GM12878 (cell line): ENCODE measurements around the gene HERPUD2. TPM values are rescaled to one million over a fixed set of nuclear protein-coding genes. Genes with fewer than 3 reads are reported as not detected.

Source experiments
- ATAC-seq: fragments of 200-7000 bp; cut with Tn5 transposase; 3 replicates; pipeline ENCODE4 v1.9.1; 2020; ENCODE audit warnings: mild to moderate bottlenecking, moderate library complexity
- BruUV-seq: library from RNA; stranded (reverse); fragments of 400-500 nt; replicated peaks from 2 replicates; lab custom pipeline; 2021; lab: Mats Ljungman, UMichigan
- CTCF ChIA-PET: fragments of 300-600 bp; sonication (Branson Sonifier 250); formaldehyde crosslinking; extraction: SDS; loops from one replicate; lab custom pipeline; 2021; ENCODE audit warnings: inconsistent platforms; lab: Yijun Ruan, JAX
- POLR2A ChIA-PET: fragments of 350-600 bp; formaldehyde crosslinking; extraction: SDS; loops from one replicate; lab custom pipeline; 2021; ENCODE audit warnings: inconsistent platforms; lab: Charles Lee
- RAD21 ChIA-PET: fragments of 300-600 bp; sonication (Branson Sonifier 250); formaldehyde crosslinking; loops from one replicate; lab custom pipeline; 2023; ENCODE audit warnings: antibody characterized with exemption; ENCODE audit not compliant: unreplicated experiment; lab: Charles Lee
- SMC1A ChIA-PET: fragments of 300-600 bp; sonication (Branson Sonifier 250); formaldehyde crosslinking; loops from one replicate; lab custom pipeline; 2023; ENCODE audit not compliant: unreplicated experiment, uncharacterized antibody; lab: Charles Lee
- DNase-seq: peaks from one replicate; pipeline ENCODE4 v3.0.0-alpha.2; 2011; ENCODE audit warnings: low read depth, low spot score
- FAIRE-seq: peaks from 3 replicates; lab custom pipeline; 2011; peaks lifted over from hg19 to GRCh38; lab: Jason Lieb, UNC
- H2AFZ ChIP-seq: 2 replicates; pipeline ENCODE4 v1.6.0; 2011; ENCODE audit warnings: low read depth, low read length, control low read depth; ENCODE audit not compliant: control insufficient read depth
- H3K27ac ChIP-seq: 2 replicates; pipeline ENCODE4 v1.5.1; 2011; ENCODE audit warnings: control low read depth; ENCODE audit not compliant: control insufficient read depth, insufficient read depth
- H3K27me3 ChIP-seq, 2 experiments: replicated peaks in 1 of 2; 2 replicates each; pipeline versions ENCODE4 v1.6.0 to v1.6.1; 2011; ENCODE audit warnings: low read length in 1 of 2; ENCODE audit not compliant: control insufficient read depth in 2 of 2, insufficient read depth in 2 of 2
- H3K36me3 ChIP-seq, 2 experiments: 2 replicates each; pipeline ENCODE4 v1.5.1; 2011; ENCODE audit warnings: low read length in 1 of 2; ENCODE audit not compliant: control insufficient read depth in 2 of 2, insufficient read depth in 2 of 2
- H3K4me1 ChIP-seq: 2 replicates; pipeline ENCODE4 v1.6.1; 2011; ENCODE audit warnings: mild to moderate bottlenecking, low read length, moderate library complexity, mixed read lengths; ENCODE audit not compliant: control insufficient read depth, insufficient read depth
- H3K4me2 ChIP-seq: 2 replicates; pipeline ENCODE4 v1.6.0; 2011; ENCODE audit warnings: control low read depth; ENCODE audit not compliant: control insufficient read depth, insufficient read depth
- H3K4me3 ChIP-seq: fragments of 200-600 bp; sonication (generic); 2 replicates; pipeline ENCODE4 v1.5.1; 2016
- H3K79me2 ChIP-seq: 2 replicates; pipeline ENCODE4 v1.6.0; 2011; ENCODE audit warnings: low read length; ENCODE audit not compliant: control insufficient read depth, insufficient read depth
- H3K9ac ChIP-seq: 2 replicates; pipeline ENCODE4 v1.8.0; 2011; ENCODE audit warnings: low read length, control low read depth, mixed read lengths; ENCODE audit not compliant: control insufficient read depth, insufficient read depth
- H3K9me3 ChIP-seq: replicated peaks from 3 replicates; pipeline ENCODE4 v1.5.1; 2011; ENCODE audit warnings: mild to moderate bottlenecking, low read length; ENCODE audit not compliant: control insufficient read depth, insufficient read depth
- H4K20me1 ChIP-seq: 2 replicates; pipeline ENCODE4 v1.6.0; 2011; ENCODE audit not compliant: control insufficient read depth, insufficient read depth
- BHLHE40 ChIP-seq, 2 experiments: fragments of 450-650 bp in 1 of 2; IDR thresholded peaks; 2 replicates each; pipeline ENCODE4 v1.6.1; 2011 to 2017; ENCODE audit warnings: low read depth in 2 of 2, borderline replicate concordance in 1 of 2, improper control_type of control experiment in 1 of 2, low read length in 1 of 2, mild to moderate bottlenecking in 1 of 2
- CHD1 ChIP-seq: IDR thresholded peaks from 2 replicates; pipeline ENCODE4 v1.6.1; 2012; ENCODE audit warnings: low read depth, low read length, improper control_type of control experiment
- ETV6 ChIP-seq, 2 experiments: fragments of 450-650 bp in 1 of 2; IDR thresholded peaks in 1 of 2; conservative IDR thresholded peaks in 1 of 2; 2 replicates each; pipeline ENCODE4 v1.6.1; 2014; ENCODE audit warnings: antibody characterized with exemption in 1 of 2, borderline replicate concordance in 1 of 2, low read depth in 1 of 2, mild to moderate bottlenecking in 1 of 2, moderate library complexity in 1 of 2
- LARP7 ChIP-seq: fragments of 450-650 bp; IDR thresholded peaks from 2 replicates; pipeline ENCODE4 v1.6.1; 2017; ENCODE audit warnings: mild to moderate bottlenecking
- NFYB ChIP-seq: IDR thresholded peaks from 2 replicates; pipeline ENCODE4 v1.6.1; 2011; ENCODE audit warnings: low read depth, mild to moderate bottlenecking, low read length, improper control_type of control experiment, moderate library complexity; ENCODE audit not compliant: insufficient read depth
- POLR2A ChIP-seq: IDR thresholded peaks from 2 replicates; pipeline ENCODE4 v1.6.1; 2011; ENCODE audit warnings: low read depth, mild to moderate bottlenecking, low read length
- PRDM15 ChIP-seq: fragments of 450-650 bp; formaldehyde crosslinking; IDR thresholded peaks from 2 replicates; pipeline ENCODE4 v1.4.0; 2020; ENCODE audit warnings: mild to moderate bottlenecking, moderate library complexity
- SIN3A ChIP-seq: IDR thresholded peaks from 2 replicates; pipeline ENCODE4 v1.6.1; 2012; ENCODE audit warnings: low read depth, low read length, improper control_type of control experiment
- SUPT20H ChIP-seq: IDR thresholded peaks from 2 replicates; pipeline ENCODE4 v1.6.1; 2011; ENCODE audit warnings: low read depth, mild to moderate bottlenecking, low read length, moderate library complexity, borderline replicate concordance; ENCODE audit not compliant: control insufficient read depth
- YY1 ChIP-seq: IDR thresholded peaks from 2 replicates; pipeline ENCODE4 v1.6.1; 2011; ENCODE audit warnings: low read depth, mild to moderate bottlenecking, low read length
- ZNF207 ChIP-seq: fragments of 450-650 bp; IDR thresholded peaks from 2 replicates; pipeline ENCODE4 v1.6.1; 2014; ENCODE audit warnings: antibody characterized with exemption, mild to moderate bottlenecking, borderline replicate concordance
- WGBS: methylation state at CpG from one replicate; pipeline ENCODE4 v1.1.6; 2016; ENCODE audit warnings: low lambda C conversion rate; ENCODE audit not compliant: insufficient replicate concordance, insufficient coverage; ENCODE audit errors: missing lambda C conversion rate; 5-methylcytosine and 5-hydroxymethylcytosine counted together
- in situ Hi-C: fragments of 300-500 bp; cut with MboI; formaldehyde crosslinking; loops from 9 replicates; pipeline ENCODE4 v1.14.3; 2018; ENCODE audit warnings: mixed read lengths
- intact Hi-C: fragments of 100-400 bp; cut with micrococcal nuclease; formaldehyde crosslinking; loops from one replicate; pipeline ENCODE4 v1.14.2; 2022; ENCODE audit not compliant: unreplicated experiment
- polyA plus RNA-seq, 11 experiments: library from polyadenylated mRNA; depleted of rRNA in 4 of 11; unstranded in 6 of 11; stranded (reverse) in 5 of 11; fragments of >200 nt; fragmentation: Nextera tagmentation in 4 of 11; fragmentation: Illumina TruSeq in 1 of 11; extraction: Ambion mirVana in 4 of 11; extraction: Trizol in 1 of 11; gene quantifications; 1 replicate in 1 of 11; 2 replicates in 10 of 11; pipeline versions ENCODE4 v1.2.1 to v1.2.3, GENCODE V29; 2011 to 2016; ENCODE audit warnings: inconsistent platforms in 2 of 11, missing spikeins in 2 of 11, low read depth in 1 of 11
- total RNA-seq, 4 experiments: library from RNA; depleted of rRNA in 3 of 4; stranded (reverse); fragments of >200 nt in 3 of 4; fragmentation: Illumina TruSeq in 1 of 4; extraction: Trizol in 1 of 4; gene quantifications; 2 replicates each; pipeline versions ENCODE4 v1.2.1 to v1.2.3, GENCODE V29; 2013 to 2021
- TF ChIP-seq, protein P1 (sequence below): IDR thresholded peaks from 2 replicates; pipeline ENCODE4 v1.6.1; 2011; ENCODE audit warnings: low read depth, low read length, improper control_type of control experiment, borderline replicate concordance
- TF ChIP-seq, protein P2 (sequence below): IDR thresholded peaks from 2 replicates; pipeline ENCODE4 v1.6.1; 2012; ENCODE audit warnings: low read length, inconsistent platforms

The HERPUD2 gene
- total and polyA plus RNA-seq, 10 of the 15 experiments (the other 5 are each of a cell fraction or from before 2014, with no cell fraction given), result 4.7 to 69.6 (median 13.9) TPM

- TF ChIP-seq, protein P1, sequence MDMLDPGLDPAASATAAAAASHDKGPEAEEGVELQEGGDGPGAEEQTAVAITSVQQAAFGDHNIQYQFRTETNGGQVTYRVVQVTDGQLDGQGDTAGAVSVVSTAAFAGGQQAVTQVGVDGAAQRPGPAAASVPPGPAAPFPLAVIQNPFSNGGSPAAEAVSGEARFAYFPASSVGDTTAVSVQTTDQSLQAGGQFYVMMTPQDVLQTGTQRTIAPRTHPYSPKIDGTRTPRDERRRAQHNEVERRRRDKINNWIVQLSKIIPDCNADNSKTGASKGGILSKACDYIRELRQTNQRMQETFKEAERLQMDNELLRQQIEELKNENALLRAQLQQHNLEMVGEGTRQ, result no peak
- TF ChIP-seq CHD1, result no peak
- TF ChIP-seq POLR2A, result no peak
Observed at GRCh38 chr7:35704261-35704660, 9.3 kb upstream of the HERPUD2 start (continued).

DNA sequence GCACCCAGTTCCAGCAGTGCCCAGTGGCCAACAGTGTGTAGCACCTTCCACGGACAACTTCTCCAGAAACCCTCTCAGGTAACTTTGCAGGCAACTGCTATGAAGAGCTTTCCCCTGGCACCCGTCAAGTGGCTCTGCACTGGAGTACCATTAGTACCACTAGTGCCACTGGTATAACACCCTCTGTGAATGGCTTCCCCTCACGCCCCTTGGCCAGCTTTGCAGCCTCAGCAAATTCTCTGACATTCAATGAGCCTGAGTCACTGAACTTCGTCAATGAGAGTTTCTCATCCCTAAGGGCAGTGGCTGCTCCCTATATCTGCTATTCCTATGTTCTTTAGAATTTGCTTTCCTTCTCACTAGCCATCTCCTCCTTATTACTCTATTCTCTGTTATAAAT is 7.6 kb upstream of the HERPUD2 start:
- no peak for FAIRE-seq

More for the DNA sequence above, 7.6 kb upstream of the HERPUD2 start:
- Histone ChIP-seq H3K4me2 (no peak overlapping the region), H4K20me1 (no peaks in the 10 kb centered on the region), H3K79me2 (no peaks in the 10 kb centered on the region), H3K27me3 (no peaks in the 10 kb centered on the region), H3K27ac (no peak overlapping the region), H3K4me1 (no peaks in the 10 kb centered on the region), H3K9ac (no peak overlapping the region), H3K4me3 (no peak overlapping the region), H2AFZ (no peak overlapping the region), H3K36me3 (no peaks in the 10 kb centered on the region), H3K9me3 (no peaks in the 10 kb centered on the region)
- BruUV-seq, result no TSS peak
- ChIA-PET CTCF (interaction anchor here (8.8 kb wide), 1 partner anchor 207 kb away, joined by 115 read pairs; no protein-coding TSS in a partner anchor), RAD21 (no interaction called here), SMC1A (interaction anchor here (0.6 to 14.9 kb wide), 4 partner anchors 7 to 207 kb away, joined by 3 to 157 read pairs (median 80); no protein-coding TSS in a partner anchor), POLR2A (interaction anchor here (0.7 kb wide), 1 partner anchor 21 kb away, joined by 3 read pairs; no protein-coding TSS in a partner anchor)
- DNase-seq (no peak), ATAC-seq (no peak)
- WGBS, result 81% methylated on average over 4 of the region's 4 CpGs
- in situ Hi-C loops, result no loop called here
- intact Hi-C loops, result no loop called here
- TF ChIP-seq, protein P1, result no peak
- TF ChIP-seq, protein P2, sequence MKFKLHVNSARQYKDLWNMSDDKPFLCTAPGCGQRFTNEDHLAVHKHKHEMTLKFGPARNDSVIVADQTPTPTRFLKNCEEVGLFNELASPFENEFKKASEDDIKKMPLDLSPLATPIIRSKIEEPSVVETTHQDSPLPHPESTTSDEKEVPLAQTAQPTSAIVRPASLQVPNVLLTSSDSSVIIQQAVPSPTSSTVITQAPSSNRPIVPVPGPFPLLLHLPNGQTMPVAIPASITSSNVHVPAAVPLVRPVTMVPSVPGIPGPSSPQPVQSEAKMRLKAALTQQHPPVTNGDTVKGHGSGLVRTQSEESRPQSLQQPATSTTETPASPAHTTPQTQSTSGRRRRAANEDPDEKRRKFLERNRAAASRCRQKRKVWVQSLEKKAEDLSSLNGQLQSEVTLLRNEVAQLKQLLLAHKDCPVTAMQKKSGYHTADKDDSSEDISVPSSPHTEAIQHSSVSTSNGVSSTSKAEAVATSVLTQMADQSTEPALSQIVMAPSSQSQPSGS, result no peak
- TF ChIP-seq LARP7, result no peak
- TF ChIP-seq SUPT20H, result no peak
- TF ChIP-seq NFYB, result no peak
- TF ChIP-seq ZNF207, result no peak
- no peak for TF ChIP-seq SIN3A
- no peak for TF ChIP-seq YY1
- TF ChIP-seq ETV6 (conservative IDR thresholded peaks at IDR 0.05 in 1 of 2, IDR thresholded peaks at IDR 0.05 in 1 of 2; ENCODE audit: borderline replicate concordance in 1 of 2, low read depth in 1 of 2), result no peak
- no peak for TF ChIP-seq BHLHE40 (IDR thresholded peaks at IDR 0.05; ENCODE audit: borderline replicate concordance in 1 of 2, low read depth in 2 of 2, low read length in 1 of 2)
- TF ChIP-seq PRDM15 (CRISPR knock-in tag), result no peak
